ENCODE results near the gene APOF. TPM values are rescaled to one million over a fixed set of nuclear protein-coding genes. Genes with fewer than 3 reads are reported as not detected.

Gene APOF
- total and polyA plus RNA-seq, 10 of the 15 experiments (the other 5 are each of a cell fraction or from before 2014, with no cell fraction given) = 0.04 to 0.19 (median 0.11) TPM; not detected in 5

DNA sequence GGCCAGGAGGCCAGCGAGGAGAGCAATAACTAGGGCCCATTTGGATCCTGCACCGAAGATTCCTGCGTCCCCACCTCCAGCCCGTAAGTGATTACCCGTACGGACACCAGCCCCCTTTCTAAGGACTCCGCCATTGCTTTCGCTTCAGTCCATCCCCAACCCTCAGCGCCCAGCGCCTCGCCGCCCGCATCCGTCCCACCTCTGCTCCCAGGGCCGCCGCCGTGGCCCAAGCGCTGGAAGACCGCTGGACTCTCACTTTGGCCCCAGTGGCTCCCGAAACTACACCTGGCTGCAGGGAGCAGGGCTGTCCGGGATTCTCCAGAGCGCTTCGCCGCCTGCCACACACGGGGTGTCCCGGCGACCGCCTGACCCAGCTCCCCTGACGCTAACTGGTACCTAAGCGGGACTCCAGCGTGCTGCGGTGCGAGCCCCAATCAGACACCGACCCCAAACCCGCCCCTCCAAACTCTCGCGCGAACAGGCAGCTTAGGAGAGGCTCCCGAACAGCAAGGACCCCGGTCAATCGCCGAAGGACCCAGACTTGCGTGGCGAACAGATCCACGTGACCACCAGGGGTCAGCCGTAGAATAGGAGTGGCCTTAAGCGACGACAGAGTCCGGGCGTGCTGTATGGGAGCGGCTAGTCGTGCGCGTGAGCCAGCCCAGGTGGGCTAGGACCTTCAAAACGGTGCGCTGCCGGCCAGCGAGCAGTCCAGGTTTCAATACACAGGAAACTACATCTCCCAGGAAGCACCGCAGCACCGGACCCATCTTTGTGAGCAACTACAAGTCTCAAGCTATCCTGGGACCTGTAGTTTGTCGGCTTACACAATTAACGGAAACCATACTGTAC lies 46.8 kb downstream of the APOF start, which contains the start of gene CNPY2:
Gene CNPY2 (minus strand): TSS at position 367 of the 852 bp plus-strand sequence. CDS start 771 bp downstream, outside the sequence.
- ATAC-seq (peak; percentile 95), FAIRE-seq (peak; percentile 99), DNase-seq (ENCODE audit: low read depth, low spot score) (peak; percentile 97)
- in situ Hi-C loops (cut with MboI) = no loop called here
- peak within 1 kb of the TSS; percentile 96 for H3K4me2 ChIP-seq (ENCODE audit: control insufficient read depth, insufficient read depth)
- ChIA-PET CTCF (interaction anchor here (0.9 to 5.6 kb wide), 20 partner anchors 8 to 486 kb away, joined by 3 to 76 read pairs (median 4); partner anchors contain the start of genes ANKRD52, DNAJC14, PAN2 and RNF41), RAD21 (ENCODE audit: unreplicated experiment) (interaction anchor here (0.7 to 5.5 kb wide), 14 partner anchors 9 to 321 kb away, joined by 3 to 71 read pairs (median 6); partner anchors contain the start of genes ANKRD52, PAN2, RNF41 and SMARCC2), SMC1A (ENCODE audit: uncharacterized antibody, unreplicated experiment) (interaction anchor here (0.7 to 2.8 kb wide), 14 partner anchors 9 to 319 kb away, joined by 3 to 25 read pairs (median 4); partner anchors contain the start of genes PAN2, RNF41, STAT2 and TIMELESS), POLR2A (interaction anchor here (0.5 to 3.0 kb wide), 25 partner anchors 10 to 485 kb away, joined by 3 to 26 read pairs (median 5); partner anchors contain the start of genes ESYT1, IL23A, PAN2 and RBMS2)
- peaks cover 2 to 9% of the 10 kb centered on the region in 2 experiments for H3K36me3 ChIP-seq (ENCODE audit: control insufficient read depth in 2 of 2, insufficient read depth in 2 of 2, low read length in 1 of 2)
- no peaks in the 10 kb centered on the region for H3K9me3 ChIP-seq (replicated peaks; ENCODE audit: control insufficient read depth, insufficient read depth, low read length)
- WGBS (ENCODE audit: insufficient coverage, insufficient replicate concordance, low lambda C conversion rate, missing lambda C conversion rate) = under 1% methylated on average over 62 of the region's 62 CpGs
- peak within 1 kb of the TSS; percentile 92 for H3K27ac ChIP-seq (ENCODE audit: control insufficient read depth, insufficient read depth)
- H2AFZ ChIP-seq (ENCODE audit: control insufficient read depth, low read depth, low read length) = peak within 1 kb of the TSS; percentile 98
- H3K9ac ChIP-seq (ENCODE audit: control insufficient read depth, insufficient read depth, low read length) = peak within 1 kb of the TSS; percentile 90
- intact Hi-C loops (cut with micrococcal nuclease; ENCODE audit: unreplicated experiment) = loop anchor here (1.0 to 5.0 kb wide), 4 partner anchors 18 to 199 kb away; partner anchors contain the start of genes RPL41, STAT2 and ZC3H10
- BruUV-seq (replicated peaks) = TSS peak; percentile 83
- H3K4me1 ChIP-seq (ENCODE audit: control insufficient read depth, insufficient read depth, low read length) = peaks cover 3% of the 10 kb centered on the region
- peaks cover 19% of the 10 kb centered on the region for H3K79me2 ChIP-seq (ENCODE audit: control insufficient read depth, insufficient read depth, low read length)
- peak within 1 kb of the TSS; percentile 97 for H3K4me3 ChIP-seq
- no peaks in the 10 kb centered on the region for H4K20me1 ChIP-seq (ENCODE audit: control insufficient read depth, insufficient read depth)
- no peaks in the 10 kb centered on the region for H3K27me3 ChIP-seq (replicated peaks in 1 of 2; ENCODE audit: control insufficient read depth in 2 of 2, insufficient read depth in 2 of 2, low read length in 1 of 2)
- TF ChIP-seq HSF1 (IDR thresholded peaks at IDR 0.05; ENCODE audit: low read depth, low read length) (no peak), NR2C1 (IDR thresholded peaks at IDR 0.05) (peak; percentile 88), IRF4 (IDR thresholded peaks at IDR 0.05; ENCODE audit: low read depth, low read length) (no peak), POLR2A (IDR thresholded peaks at IDR 0.05; ENCODE audit: low read depth, low read length) (peak; percentile 97), POLR2AphosphoS5 (IDR thresholded peaks at IDR 0.05; ENCODE audit: low read length) (peak; percentile 92), TCF12 (IDR thresholded peaks at IDR 0.05; ENCODE audit: low read depth, low read length) (peak; percentile 48), SKIL (IDR thresholded peaks at IDR 0.05; ENCODE audit: low read depth, poor library complexity, severe bottlenecking) (no peak)
- TF ChIP-seq, protein P1, sequence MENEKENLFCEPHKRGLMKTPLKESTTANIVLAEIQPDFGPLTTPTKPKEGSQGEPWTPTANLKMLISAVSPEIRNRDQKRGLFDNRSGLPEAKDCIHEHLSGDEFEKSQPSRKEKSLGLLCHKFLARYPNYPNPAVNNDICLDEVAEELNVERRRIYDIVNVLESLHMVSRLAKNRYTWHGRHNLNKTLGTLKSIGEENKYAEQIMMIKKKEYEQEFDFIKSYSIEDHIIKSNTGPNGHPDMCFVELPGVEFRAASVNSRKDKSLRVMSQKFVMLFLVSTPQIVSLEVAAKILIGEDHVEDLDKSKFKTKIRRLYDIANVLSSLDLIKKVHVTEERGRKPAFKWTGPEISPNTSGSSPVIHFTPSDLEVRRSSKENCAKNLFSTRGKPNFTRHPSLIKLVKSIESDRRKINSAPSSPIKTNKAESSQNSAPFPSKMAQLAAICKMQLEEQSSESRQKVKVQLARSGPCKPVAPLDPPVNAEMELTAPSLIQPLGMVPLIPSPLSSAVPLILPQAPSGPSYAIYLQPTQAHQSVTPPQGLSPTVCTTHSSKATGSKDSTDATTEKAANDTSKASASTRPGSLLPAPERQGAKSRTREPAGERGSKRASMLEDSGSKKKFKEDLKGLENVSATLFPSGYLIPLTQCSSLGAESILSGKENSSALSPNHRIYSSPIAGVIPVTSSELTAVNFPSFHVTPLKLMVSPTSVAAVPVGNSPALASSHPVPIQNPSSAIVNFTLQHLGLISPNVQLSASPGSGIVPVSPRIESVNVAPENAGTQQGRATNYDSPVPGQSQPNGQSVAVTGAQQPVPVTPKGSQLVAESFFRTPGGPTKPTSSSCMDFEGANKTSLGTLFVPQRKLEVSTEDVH (IDR thresholded peaks at IDR 0.05; ENCODE audit: low read depth, partially characterized antibody) = no peak
- TF ChIP-seq, protein P2, sequence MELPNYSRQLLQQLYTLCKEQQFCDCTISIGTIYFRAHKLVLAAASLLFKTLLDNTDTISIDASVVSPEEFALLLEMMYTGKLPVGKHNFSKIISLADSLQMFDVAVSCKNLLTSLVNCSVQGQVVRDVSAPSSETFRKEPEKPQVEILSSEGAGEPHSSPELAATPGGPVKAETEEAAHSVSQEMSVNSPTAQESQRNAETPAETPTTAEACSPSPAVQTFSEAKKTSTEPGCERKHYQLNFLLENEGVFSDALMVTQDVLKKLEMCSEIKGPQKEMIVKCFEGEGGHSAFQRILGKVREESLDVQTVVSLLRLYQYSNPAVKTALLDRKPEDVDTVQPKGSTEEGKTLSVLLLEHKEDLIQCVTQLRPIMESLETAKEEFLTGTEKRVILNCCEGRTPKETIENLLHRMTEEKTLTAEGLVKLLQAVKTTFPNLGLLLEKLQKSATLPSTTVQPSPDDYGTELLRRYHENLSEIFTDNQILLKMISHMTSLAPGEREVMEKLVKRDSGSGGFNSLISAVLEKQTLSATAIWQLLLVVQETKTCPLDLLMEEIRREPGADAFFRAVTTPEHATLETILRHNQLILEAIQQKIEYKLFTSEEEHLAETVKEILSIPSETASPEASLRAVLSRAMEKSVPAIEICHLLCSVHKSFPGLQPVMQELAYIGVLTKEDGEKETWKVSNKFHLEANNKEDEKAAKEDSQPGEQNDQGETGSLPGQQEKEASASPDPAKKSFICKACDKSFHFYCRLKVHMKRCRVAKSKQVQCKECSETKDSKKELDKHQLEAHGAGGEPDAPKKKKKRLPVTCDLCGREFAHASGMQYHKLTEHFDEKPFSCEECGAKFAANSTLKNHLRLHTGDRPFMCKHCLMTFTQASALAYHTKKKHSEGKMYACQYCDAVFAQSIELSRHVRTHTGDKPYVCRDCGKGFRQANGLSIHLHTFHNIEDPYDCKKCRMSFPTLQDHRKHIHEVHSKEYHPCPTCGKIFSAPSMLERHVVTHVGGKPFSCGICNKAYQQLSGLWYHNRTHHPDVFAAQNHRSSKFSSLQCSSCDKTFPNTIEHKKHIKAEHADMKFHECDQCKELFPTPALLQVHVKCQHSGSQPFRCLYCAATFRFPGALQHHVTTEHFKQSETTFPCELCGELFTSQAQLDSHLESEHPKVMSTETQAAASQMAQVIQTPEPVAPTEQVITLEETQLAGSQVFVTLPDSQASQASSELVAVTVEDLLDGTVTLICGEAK (IDR thresholded peaks at IDR 0.05; ENCODE audit: borderline replicate concordance) = peak; percentile 70; the same call in 1 of the 2 replicates
